ENCODE results near the gene FCF1.

The FCF1 gene

DNA sequence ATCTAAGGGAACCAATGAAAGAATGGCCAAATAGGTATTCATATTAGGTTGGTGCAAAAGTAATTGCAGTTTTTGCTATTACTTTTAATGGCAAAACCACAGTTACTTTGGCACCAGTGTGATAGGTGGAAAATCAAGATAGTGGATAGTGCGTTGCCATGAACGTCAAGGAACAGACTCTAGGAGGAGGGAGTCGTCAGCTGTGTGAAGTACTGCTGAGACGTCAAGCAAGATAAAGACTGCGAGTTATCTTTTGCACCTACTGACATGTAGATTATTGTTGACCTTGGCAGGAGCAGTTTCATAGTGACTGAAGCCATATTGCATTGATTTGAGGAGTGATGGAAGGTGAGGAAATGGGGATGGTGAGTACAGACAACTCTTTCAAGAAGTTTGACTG, 58.5 kb downstream of the FCF1 start:
- DNase-seq, result no peak

DNA sequence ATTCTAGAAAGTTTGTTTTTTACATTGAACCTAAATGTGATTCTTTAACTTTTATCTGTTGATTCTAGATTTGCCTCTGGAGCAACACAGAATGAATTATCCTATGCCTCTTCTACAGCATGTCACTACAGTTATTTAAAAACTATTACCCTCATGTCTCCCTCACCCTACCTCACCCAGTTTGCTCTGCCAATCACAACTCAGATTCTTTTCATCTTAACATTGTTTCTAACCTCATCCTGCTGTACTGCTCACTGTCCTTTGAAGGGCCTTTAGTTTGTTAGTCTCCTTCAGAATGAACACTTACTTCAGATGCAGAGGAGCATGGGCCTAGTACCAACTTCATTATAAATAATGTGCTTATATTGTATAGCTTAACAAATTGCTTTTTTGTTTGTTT, 71.7 kb downstream of the FCF1 start:
- DNase-seq, result no peak

GRCh38 chr14:74785056-74785613, 72.2 kb downstream of the FCF1 start:
- no peak for DNase-seq

GRCh38 chr14:74786796-74787315, 73.9 kb downstream of the FCF1 start:
- no peak for DNase-seq
